GM18858 (cell line): ENCODE measurements around the gene SEMA4C.

Experiments used
- ATAC-seq: cut with Tn5 transposase; IDR thresholded peaks from one replicate; pipeline ENCODE4 v1.9.1; 2021; ENCODE audit not compliant: unreplicated experiment

The SEMA4C gene

DNA sequence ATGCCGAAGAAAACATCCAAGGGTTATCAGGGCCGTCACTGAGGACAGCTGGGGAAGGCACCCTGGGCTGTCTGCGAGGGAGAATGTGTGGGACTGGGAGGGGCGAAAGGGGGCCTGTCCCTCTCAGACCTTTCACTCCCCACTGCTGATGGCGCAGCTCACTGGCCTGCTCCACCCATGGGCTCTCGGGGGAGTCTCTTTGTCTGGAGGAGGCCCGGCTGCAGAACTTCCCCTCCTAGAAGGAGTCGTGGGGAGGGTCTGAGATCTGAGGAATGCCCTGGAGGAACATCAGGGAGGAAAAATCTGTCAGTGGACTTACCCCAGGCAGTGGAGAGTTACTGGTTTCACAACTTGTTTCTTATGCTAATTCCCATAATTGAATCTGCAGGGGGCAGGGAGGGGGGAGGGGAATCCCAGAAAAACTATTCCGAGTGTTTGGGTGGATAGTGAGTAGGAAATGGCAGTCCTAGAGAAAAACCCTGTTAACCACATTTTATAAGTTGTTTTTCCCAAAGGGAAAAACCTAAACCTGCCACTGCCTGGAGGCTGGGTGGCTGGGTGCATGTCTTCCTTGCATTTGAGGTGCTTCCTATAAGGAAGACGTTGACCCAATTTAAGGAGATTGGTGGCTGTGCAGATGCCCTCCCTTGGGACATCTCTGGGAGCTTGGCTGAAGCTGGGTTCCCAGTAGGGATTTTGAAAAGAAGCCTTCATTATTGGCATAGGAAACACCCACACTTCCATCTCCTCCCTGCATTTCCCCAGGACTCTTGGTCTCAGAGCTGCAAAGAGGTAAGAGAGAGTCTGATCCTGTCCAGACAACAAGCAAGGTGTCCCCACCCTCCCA, 11.7 kb upstream of the SEMA4C start:
- ATAC-seq: no peak

DNA sequence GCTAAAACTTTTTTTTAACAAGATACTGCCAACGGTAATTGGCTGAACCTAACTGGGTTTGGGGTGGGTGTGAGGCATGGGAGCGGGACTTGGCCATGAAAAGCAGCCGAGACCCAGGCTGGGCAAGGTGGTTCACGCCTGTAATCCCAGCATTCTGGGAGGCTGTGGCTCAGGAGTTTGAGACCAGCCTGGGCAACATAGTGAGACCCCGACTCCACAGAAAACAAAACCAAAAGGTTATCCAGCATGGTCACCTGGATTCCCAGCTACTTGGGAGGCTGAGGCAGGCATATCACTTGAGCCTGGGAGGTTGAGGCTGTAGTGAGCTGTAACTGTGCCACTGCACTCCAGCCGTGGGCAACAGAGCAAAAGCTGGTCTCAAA, 11.0 kb upstream of the SEMA4C start:
- no peak for ATAC-seq

DNA sequence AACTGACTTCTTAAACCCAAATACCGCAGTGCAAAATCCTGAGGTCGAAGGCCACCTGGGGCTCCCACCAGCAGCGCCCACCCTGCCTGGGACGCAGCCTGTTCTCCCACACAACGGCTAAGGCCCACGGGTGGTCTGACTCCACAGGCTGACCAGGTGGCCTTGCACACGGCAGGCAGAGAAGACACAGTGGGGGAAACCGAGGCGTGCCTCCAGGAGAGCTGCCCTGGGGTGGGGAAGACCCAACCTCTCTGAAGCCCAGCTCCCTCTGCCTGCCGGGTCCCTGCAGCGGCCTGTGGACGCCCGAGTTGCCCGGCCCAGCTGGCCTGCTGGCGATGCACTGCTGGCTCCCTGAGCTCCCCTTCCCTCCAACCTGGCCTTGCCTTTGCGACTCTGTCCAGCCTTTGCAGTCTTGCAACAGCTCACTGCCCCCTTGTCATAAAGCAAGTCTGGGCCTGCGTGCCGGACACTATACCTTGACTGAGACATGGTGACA, 9.7 kb upstream of the SEMA4C start:
- no peak for ATAC-seq

DNA sequence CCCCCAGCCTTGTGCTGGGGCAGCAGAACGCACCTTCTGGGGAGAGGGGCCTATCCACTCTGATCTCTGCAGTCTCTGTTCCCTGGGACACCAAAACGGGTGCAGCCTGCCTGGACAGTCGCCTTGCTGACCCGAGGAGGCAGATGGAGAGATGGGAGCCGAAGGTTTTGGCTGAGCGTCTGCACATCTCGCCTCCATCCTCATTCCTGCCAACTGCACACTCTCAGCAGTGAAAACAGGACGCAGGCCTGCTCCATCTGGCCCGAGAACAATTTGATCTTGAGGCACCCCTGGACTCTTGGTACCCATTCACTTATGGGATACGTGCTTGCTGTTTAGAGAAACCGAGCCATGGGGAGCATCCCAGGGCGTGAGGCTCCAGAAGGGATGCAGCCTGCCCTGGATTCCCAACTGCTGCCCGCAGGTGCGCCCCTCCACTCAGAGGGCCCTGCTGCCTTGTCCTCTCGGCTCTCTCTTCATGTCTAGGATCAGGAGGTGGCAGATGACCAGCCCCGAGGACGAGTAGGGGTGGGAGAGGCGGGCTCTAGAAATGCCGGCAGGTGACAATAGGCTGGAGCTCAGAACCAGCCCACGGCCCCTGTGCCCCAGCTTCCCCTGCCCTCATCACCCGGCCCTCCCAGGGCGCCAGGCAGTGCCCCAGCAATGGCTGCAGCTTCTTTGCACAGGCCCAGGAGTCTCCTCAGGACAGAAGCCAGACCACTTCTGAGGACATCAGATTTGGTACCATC, 9.1 kb upstream of the SEMA4C start:
- ATAC-seq: no peak

DNA sequence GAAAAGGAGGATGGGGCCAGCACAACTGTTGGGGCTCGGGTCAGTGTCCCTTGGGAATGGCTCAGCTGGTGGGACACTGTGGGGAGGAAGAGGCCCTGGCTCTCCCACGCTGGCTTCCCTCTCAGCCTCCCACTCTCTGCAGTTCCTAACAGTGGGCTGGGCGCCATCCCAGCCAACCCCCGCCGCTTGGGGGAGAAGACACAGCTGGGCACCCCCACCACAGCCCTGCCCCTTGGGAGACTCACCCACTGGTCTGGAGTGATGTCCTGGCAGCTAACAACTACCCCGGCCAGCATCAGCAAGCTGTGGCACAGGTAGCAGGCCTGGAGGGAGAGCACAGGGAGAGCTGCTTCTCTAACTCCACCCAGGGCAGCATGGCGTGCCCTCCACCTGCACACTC, 8.3 kb upstream of the SEMA4C start:
- ATAC-seq: no peak

DNA sequence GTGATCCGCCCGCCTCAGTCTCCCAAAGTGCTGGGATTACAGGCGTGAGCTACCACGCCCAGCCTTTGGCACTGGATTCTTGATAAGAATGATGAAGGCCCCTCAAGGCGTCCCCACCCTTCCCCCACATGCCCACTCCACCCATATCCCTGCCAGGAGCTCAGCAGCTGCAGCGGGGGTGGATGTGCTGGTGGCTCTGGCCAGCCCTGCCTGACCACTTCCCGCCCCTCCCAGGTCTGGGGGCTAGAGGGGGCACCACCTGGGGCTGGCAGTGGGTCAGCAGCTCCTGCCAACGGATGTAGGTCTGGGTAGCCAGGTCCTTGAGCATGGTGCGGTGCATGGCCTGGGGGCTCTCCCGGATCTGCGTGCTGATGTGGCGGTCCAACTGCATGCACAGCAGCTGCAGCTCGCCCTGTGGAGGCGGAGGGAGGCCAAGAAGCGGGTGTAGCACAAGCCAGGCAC, 7.8 kb upstream of the SEMA4C start:
- no peak for ATAC-seq

DNA sequence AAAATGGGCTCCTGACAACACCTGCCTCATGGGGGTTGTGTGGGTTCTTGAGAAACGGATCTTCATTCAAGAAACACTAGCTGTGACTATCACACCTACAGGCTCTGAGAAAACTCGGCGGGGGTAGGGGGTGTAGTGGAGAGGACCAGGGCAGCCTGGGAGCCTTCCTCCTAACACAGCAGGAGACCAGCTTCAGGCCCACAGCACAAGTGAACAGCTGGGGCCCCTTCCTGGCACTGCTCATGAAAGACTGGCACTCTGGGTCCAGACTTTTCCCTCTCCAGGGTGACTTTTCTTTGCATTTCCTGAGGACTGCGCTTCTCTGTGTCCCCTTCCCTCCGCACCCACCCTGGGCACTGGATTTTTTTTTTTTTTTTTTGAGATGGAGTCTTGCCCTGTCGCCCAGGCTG, 7.2 kb upstream of the SEMA4C start:
- no peak for ATAC-seq

DNA sequence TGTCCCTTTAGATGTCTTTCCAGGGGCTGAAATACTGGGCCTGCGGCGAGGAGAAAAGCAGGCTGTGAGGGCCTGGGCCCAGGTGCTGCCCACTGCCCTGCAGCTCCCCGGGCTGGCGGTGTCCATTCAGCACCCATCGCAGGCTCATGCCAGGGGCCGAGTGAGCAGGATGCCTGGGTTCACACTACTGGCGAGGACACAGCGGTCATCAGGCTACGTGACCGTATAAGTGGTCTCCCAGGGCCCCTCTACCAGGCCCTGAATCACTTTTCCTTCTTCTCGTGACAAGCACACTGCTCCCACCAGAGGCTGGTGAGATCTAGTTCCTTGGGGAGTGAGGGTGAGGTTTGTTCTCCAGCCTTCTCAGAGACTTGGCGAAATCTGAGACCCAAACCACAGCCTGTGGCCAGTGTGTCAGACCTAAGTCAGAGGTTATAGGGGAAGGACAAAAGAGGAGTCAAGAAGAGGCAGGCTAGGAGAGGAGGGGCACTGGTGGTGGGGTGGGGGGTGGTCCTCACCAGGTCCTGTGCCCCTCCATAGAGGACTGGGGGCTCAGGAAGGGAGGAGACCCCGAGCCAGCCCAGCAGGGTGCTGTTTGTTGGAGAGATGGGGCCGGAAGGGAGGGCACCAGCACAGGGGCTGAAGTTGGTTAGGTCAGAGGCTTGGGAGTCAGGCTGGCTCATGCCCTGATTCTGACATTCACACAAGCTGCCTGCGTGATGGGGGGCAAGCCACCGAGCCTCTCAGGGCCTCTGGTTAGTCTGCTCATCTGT, 6.6 kb upstream of the SEMA4C start:
- ATAC-seq: no peak

DNA sequence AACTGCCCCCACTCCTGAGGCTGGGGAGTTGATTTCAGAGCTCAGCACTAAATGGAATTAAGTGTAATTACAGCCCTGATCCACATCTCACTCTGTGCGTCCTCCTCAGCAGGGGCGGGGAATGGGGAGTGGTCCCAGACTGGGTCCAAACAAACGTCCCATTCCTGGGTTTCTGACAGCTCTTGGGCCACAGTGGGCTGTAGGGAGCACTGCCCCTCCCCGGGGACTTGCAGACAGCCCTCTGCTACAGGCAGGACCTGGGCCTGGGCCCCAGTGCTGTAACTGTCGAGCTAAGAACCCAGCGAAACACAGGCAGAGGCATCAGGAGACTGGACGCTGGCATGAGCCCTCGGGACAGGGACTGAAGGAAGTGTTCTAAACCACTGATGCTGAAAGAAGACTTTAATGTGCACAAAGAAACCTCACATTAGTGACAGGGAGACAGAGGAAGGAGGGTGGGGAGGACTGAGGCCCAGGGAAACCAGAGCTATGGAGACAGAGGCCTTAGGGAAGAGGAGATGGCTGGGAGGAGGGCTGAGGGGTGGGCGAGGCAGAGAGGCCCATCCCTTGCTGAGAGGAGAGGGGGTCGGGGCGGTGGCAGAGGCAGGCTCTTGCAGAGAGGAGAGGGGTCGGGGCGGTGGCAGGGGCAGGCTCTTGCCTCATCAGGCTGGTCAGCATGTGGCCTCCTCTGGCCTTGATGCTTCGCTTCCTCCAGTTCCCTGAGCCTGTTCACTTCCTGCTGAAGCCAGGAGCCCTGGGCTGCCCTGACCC, 5.8 kb upstream of the SEMA4C start:
- no peak for ATAC-seq

DNA sequence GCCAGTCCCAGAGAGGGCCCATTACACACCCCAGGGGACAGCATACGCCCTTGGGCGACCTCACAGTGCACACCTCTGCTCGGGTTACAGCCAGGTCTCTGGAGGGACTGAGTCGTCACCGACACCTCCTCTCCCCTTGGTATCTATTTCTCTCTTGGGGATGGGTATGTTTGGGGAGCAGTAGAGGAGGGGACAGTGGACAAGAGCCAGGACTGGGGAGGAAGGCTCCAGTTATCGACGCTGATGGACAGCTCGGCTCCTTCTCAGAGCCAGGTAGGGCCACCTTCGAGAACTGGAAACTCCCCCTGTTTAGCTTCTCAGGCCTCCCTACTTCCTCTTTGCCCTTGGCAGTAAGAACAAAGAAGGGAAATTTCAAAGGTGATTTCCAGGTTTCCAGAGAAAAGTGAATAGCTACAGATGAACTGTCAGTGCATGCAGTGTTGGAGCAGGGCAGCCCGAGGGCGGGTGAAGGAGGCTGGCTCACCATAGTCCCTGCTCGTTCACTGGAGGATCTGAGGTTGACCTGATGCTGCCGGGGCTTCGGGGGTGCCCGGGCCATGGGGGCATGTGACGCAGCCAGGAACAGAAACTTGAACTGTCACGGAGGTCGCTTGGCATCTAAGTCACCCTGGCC, 4.4 kb upstream of the SEMA4C start:
- no peak for ATAC-seq

DNA sequence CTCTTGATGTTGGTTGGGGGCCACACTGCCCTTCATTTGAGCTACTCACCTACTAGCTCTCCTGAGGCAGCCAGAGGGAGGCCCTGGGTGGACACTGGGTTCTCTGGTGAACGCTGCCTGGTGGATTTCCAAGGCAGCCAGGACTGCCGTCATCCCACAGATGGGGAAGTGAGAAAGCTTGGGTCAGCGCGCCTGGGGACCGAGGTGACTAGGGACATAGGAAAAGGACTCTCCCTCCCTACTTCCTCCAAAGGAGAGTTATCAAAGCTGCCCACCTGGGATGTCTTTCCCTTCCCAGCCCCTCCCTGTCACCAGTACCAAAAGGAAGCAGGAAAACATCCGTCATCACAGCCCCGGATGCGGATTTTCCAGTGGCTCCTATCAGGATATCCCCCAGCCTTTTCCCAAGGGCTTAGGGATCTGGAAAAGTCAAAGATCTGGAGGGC, 3.8 kb upstream of the SEMA4C start:
- no peak for ATAC-seq

DNA sequence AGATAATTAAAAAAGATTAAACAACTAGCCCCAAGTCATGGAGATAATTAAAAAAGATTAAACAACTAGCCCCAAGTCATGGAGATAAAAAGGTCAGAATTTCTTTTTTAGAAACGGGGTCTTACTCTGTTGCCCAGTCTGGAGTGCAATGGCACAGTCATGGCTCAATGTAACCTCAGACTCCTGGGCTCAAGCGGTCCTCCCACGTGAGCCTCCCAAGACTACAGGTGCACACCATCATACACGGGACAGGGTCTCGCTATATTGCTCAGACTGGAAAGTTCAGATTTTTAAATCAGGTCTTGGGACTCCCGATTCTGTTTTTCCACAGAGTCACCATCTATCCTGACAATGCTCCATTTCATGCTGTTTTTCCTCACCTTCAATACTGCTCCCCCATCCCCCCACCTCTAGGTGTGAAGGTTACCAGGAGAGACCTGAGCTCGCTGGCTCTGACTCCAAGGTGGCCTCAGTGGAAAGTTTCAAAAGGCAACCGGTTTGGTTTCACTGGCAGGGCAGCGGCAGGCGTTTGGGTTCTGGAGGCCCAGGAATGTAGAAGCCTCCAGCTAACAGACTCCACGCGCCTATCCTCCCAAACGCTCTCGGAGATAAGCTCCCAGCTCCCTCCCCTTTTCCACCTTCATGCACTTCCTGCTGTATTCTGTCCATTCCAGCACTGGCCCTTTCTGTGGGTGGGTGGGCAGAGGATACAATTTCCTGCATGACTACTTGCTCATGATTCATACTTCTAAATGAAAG, 2.9 kb upstream of the SEMA4C start:
- no peak for ATAC-seq

DNA sequence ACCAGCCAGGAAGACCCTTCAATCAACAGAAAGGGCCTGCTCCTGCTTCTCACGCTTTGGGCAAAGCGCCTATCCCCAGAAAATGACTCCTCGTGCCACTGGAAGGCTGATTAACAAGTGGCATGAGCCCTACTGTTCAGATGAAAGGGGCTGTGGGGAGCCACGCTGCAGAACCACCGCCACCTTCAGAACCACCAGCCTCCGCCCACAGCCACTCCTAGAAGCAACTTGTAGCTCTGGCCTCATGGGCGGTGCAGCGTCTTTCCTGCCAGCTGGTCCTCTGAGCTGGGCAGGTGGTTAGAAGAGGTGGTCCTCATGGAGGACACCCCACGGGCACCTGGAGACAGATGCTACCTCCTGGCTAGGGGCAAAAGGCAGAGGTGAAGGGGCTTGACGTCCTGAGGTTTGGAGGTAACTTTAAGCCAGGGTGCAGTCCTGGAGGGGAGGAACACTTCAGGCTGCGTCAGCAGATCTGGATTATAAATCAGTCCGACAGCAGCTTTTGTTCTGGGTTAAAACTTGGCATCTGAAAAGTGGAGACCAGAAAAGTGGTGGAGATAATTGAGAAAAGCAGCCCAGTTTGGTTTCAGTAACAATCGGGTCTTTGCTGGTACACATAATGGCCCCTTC, 861 bp upstream of the SEMA4C start:
- ATAC-seq: no peak

DNA sequence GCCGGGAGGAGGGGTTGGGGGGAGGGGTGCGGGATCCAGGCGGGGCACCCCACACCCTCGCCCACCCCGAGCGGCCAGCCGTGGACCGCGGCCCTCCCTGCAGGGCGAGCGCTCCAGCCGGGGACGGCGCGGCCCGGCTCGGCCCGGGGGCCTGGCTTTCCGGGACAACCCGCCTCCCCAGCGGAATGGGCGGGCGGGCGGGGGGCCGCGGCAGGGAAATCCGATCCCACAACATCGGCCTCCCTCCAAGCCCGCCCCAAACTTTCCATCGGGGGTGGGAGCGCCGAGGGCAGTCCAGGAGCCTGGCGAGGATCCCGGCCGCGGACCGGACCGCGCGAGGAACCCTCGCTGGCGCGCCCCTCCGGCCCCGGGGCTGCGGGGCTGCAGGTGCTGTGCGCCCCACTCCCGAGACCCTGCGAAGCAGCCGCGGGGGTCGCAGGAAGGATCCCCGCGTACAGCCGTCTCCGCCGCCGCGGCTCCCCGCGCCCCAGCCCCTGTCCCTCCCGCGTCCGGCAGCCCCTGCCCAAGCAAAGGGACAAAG, 529 bp downstream of the SEMA4C start:
- no peak for ATAC-seq

DNA sequence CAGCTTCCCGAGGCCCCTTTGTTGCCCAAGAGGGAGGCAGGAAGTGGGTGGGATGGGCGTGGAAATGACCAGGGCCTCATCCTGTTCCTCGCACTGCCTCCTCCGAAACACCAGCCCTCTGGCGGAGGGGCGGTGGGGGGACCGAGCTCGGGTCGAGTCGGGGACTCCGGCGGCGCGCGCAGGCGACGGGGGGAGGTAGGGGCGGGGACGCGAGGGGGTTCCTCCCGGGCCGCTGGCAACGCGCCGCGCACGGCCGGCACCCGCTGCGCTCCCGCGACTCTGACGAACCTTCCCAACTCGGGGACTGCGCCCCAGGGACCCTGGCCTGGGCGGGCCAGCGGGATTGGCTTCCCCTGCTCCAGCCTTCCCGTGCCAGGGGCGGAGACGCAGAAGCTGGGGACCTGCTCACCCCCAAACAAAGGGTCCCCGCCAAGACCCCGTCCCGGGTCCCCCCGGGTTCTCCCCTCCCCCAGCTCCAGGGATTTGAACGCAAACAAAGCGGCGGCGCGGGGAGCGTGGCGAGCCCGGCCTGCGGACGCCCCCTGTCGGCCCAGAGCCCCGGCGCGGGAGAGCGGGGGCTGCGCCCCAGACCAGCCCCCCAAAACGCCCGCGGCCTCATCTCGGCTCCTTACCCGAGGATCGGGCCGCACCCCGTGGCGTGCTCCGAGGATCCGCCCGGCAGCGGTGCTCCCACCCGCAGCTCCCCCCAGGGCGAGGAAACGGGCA, 1.2 kb downstream of the SEMA4C start:
- no peak for ATAC-seq

DNA sequence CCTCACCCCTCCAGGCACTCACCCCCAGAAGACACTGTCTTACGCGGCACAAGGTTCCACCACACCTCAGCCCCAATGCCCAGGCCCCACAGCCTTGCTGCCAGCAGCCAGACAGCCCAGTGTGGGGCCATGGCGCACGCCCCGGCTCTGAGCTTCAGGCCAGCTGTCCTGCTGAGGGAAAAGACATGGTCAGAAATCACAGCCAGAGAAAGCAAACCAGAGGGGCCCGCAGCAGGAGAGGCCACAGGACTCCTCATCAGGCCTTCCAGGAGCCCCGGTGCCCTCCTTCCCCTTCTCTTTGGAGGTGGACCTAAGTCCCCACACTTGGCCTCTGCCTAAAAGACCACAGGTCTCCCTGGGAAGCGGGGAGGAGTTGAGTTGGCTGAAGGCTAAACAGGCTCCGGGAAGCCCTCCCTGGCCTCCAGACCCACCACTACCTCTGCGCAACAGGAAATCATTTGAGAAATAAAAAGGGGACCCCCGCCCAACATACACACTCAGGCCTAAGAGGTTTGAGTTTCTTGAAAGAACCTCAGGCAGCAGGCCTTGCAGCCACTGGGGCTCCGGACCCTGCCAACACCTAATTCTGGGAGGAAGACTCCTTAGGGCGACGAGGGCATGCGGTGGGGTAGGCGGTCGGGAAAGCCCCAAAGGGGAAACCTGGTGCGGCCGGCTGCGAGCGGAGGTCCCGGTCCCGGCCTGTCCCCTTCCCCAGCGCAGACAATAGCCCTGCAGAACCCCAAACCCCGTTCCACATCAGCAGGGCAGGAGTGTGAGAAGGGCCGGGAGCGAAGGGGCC, 1.9 kb downstream of the SEMA4C start:
- no peak for ATAC-seq
